Endodermal cell (in vitro differentiated cells): ENCODE data around the gene TREML2. TPM values are rescaled to one million over a fixed set of nuclear protein-coding genes. Genes with fewer than 3 reads are reported as not detected.

Experiments used
- DNase-seq: peaks from one replicate; pipeline ENCODE4 v3.0.0-alpha.2; 2017
- H3K27ac ChIP-seq: 2 replicates; pipeline ENCODE4 v1.5.1; 2013; ENCODE audit warnings: mild to moderate bottlenecking, low read depth, low read length, moderate library complexity
- H3K27me3 ChIP-seq: 2 replicates; pipeline ENCODE4 v1.6.1; 2013; ENCODE audit warnings: mild to moderate bottlenecking, low read length, moderate library complexity; ENCODE audit not compliant: insufficient read depth, control insufficient read depth, poor library complexity, severe bottlenecking
- H3K36me3 ChIP-seq: 2 replicates; pipeline ENCODE4 v1.7.0; 2013; ENCODE audit warnings: mild to moderate bottlenecking, low read length, moderate library complexity; ENCODE audit not compliant: control insufficient read depth, insufficient read depth
- H3K4me1 ChIP-seq: one replicate; pipeline ENCODE4 v1.7.0; 2013; ENCODE audit warnings: low read length; ENCODE audit not compliant: control insufficient read depth, insufficient read depth
- H3K4me3 ChIP-seq: 2 replicates; pipeline ENCODE4 v1.5.1; 2013; ENCODE audit warnings: mild to moderate bottlenecking, low read length, moderate library complexity
- H3K9ac ChIP-seq: 2 replicates; pipeline ENCODE4 v1.6.1; 2013; ENCODE audit warnings: mild to moderate bottlenecking, low read length, moderate library complexity; ENCODE audit not compliant: poor library complexity, severe bottlenecking; ENCODE audit errors: extremely low read depth
- H3K9me3 ChIP-seq: 2 replicates; pipeline ENCODE4 v1.6.1; 2013; ENCODE audit warnings: mild to moderate bottlenecking, low read length, moderate library complexity; ENCODE audit not compliant: control insufficient read depth
- H3K27ac Mint-ChIP-seq: 2 replicates; pipeline ENCODE4 v1.8.0; 2020; ENCODE audit warnings: mixed read lengths
- H3K27me3 Mint-ChIP-seq: 2 replicates; pipeline ENCODE4 v1.8.0; 2021; ENCODE audit warnings: mild to moderate bottlenecking, mixed read lengths; ENCODE audit not compliant: insufficient read depth
- H3K36me3 Mint-ChIP-seq: 2 replicates; pipeline ENCODE4 v1.8.0; 2020; ENCODE audit warnings: low read depth, mixed read lengths
- H3K4me1 Mint-ChIP-seq: 2 replicates; pipeline ENCODE4 v1.8.0; 2020; ENCODE audit warnings: mixed read lengths
- H3K4me3 Mint-ChIP-seq: 2 replicates; pipeline ENCODE4 v1.8.0; 2020; ENCODE audit warnings: mild to moderate bottlenecking, moderate library complexity, mixed read lengths
- H3K9me3 Mint-ChIP-seq: 2 replicates; pipeline ENCODE4 v1.8.0; 2020; ENCODE audit warnings: mild to moderate bottlenecking, mixed read lengths
- CTCF ChIP-seq: fragments of 200-600 bp; sonication (generic); conservative IDR thresholded peaks from 2 replicates; pipeline ENCODE4 v1.5.0; 2021; ENCODE audit warnings: antibody characterized with exemption, mild to moderate bottlenecking
- WGBS, 2 experiments: methylation state at CpG; one replicate each; pipeline versions ENCODE4 v1.1.5 to v1.1.7; 2013; ENCODE audit warnings: missing lambda C conversion rate in 2 of 2, mixed read lengths in 1 of 2; ENCODE audit not compliant: insufficient coverage in 1 of 2, insufficient read length in 1 of 2; 5-methylcytosine and 5-hydroxymethylcytosine counted together
- total RNA-seq, 2 donors: library from RNA; stranded (reverse); fragmentation: NEBNext Ultra II Directional in 1 of 2; extraction: Animal tissue kit (Norgen Biotek cat#: 25700) in 1 of 2; gene quantifications; 2 replicates in 1 of 2; 3 replicates in 1 of 2; pipeline ENCODE4 v1.2.1, GENCODE V29; 2021

TREML2 gene
- total RNA-seq, 2 donors from 2014 or later: not detected

- Mint-ChIP-seq H3K27ac (no peak overlapping the region), H3K4me1 (no peaks in the 10 kb centered on the region), H3K27me3 (peaks cover 13% of the 10 kb centered on the region), H3K36me3 (no peaks in the 10 kb centered on the region), H3K9me3 (no peaks in the 10 kb centered on the region), H3K4me3 (no peak overlapping the region)
- Histone ChIP-seq H3K9me3 (no peaks in the 10 kb centered on the region), H3K4me3 (no peak overlapping the region), H3K9ac (no peak overlapping the region), H3K27me3 (no peaks in the 10 kb centered on the region), H3K27ac (no peak overlapping the region), H3K36me3 (no peaks in the 10 kb centered on the region), H3K4me1 (no peaks in the 10 kb centered on the region)
- TF ChIP-seq CTCF: no peak
- WGBS, 2 experiments: 83 to 86% methylated on average over 1 to 3 of the region's 3 CpGs
- DNase-seq: no peak
These were observed 40.0 kb downstream of the TREML2 start for GRCh38 chr6:41160933-41161332.

GRCh38 chr6:41159415-41160082, 41.4 kb downstream of the TREML2 start:
- peaks cover 8% of the 10 kb centered on the region for H3K4me1 Mint-ChIP-seq
- TF ChIP-seq CTCF: no peak
- no peak for DNase-seq
- Histone ChIP-seq H3K27ac (no peak overlapping the region), H3K36me3 (no peaks in the 10 kb centered on the region), H3K9ac (no peak overlapping the region), H3K4me1 (no peaks in the 10 kb centered on the region), H3K27me3 (no peaks in the 10 kb centered on the region), H3K9me3 (no peaks in the 10 kb centered on the region), H3K4me3 (no peak overlapping the region)
- H3K27ac Mint-ChIP-seq: no peak overlapping the region
- peaks cover 13% of the 10 kb centered on the region for H3K27me3 Mint-ChIP-seq
- no peaks in the 10 kb centered on the region for H3K36me3 Mint-ChIP-seq
- H3K9me3 Mint-ChIP-seq: no peaks in the 10 kb centered on the region
- 93 to 97% methylated on average over 5 to 12 of the region's 12 CpGs for WGBS, 2 experiments
- no peak overlapping the region for H3K4me3 Mint-ChIP-seq

GRCh38 chr6:41157323-41157722, 43.6 kb downstream of the TREML2 start:
- Mint-ChIP-seq H3K4me1 (peaks cover 20% of the 10 kb centered on the region), H3K27me3 (peaks cover 13% of the 10 kb centered on the region), H3K36me3 (no peaks in the 10 kb centered on the region), H3K27ac (no peak overlapping the region), H3K9me3 (no peaks in the 10 kb centered on the region), H3K4me3 (no peak overlapping the region)
- no peaks in the 10 kb centered on the region for H3K27me3 ChIP-seq
- TF ChIP-seq CTCF: no peak
- H3K9ac ChIP-seq: no peak overlapping the region
- 72 to 92% methylated on average over 4 to 5 of the region's 5 CpGs for WGBS, 2 experiments
- no peak overlapping the region for H3K4me3 ChIP-seq
- no peak overlapping the region for H3K27ac ChIP-seq
- no peak for DNase-seq
- H3K36me3 ChIP-seq: no peaks in the 10 kb centered on the region
- no peaks in the 10 kb centered on the region for H3K9me3 ChIP-seq
- H3K4me1 ChIP-seq: peaks cover 3% of the 10 kb centered on the region
